Nephron (organoid): ENCODE results near the gene RIMS4.

Source experiments
- H3K27ac Mint-ChIP-seq, 3 experiments: 2 replicates each; pipeline ENCODE4 v1.8.0; 2020; ENCODE audit warnings: mixed read lengths in 3 of 3, mild to moderate bottlenecking in 2 of 3, moderate library complexity in 1 of 3
- H3K27me3 Mint-ChIP-seq: 2 replicates; pipeline ENCODE4 v1.8.0; 2021; ENCODE audit warnings: low read depth, mild to moderate bottlenecking, moderate library complexity, mixed read lengths
- H3K36me3 Mint-ChIP-seq: 2 replicates; pipeline ENCODE4 v1.8.0; 2020; ENCODE audit warnings: low read depth, mixed read lengths
- H3K4me1 Mint-ChIP-seq: 2 replicates; pipeline ENCODE4 v1.8.0; 2020; ENCODE audit warnings: mixed read lengths
- H3K4me3 Mint-ChIP-seq, 3 experiments: 2 replicates each; pipeline ENCODE4 v1.8.0; 2020; ENCODE audit warnings: mild to moderate bottlenecking in 3 of 3, mixed read lengths in 3 of 3, moderate library complexity in 2 of 3
- H3K9me3 Mint-ChIP-seq: 2 replicates; pipeline ENCODE4 v1.8.0; 2020; ENCODE audit warnings: mixed read lengths
- TF ChIP-seq, protein P1 (sequence below), 3 experiments: fragments of 200-600 bp; sonication (generic); IDR thresholded peaks; one replicate each; pipeline ENCODE4 v1.5.0; 2021; ENCODE audit warnings: antibody characterized with exemption in 3 of 3; ENCODE audit not compliant: unreplicated experiment in 3 of 3

Gene RIMS4

DNA sequence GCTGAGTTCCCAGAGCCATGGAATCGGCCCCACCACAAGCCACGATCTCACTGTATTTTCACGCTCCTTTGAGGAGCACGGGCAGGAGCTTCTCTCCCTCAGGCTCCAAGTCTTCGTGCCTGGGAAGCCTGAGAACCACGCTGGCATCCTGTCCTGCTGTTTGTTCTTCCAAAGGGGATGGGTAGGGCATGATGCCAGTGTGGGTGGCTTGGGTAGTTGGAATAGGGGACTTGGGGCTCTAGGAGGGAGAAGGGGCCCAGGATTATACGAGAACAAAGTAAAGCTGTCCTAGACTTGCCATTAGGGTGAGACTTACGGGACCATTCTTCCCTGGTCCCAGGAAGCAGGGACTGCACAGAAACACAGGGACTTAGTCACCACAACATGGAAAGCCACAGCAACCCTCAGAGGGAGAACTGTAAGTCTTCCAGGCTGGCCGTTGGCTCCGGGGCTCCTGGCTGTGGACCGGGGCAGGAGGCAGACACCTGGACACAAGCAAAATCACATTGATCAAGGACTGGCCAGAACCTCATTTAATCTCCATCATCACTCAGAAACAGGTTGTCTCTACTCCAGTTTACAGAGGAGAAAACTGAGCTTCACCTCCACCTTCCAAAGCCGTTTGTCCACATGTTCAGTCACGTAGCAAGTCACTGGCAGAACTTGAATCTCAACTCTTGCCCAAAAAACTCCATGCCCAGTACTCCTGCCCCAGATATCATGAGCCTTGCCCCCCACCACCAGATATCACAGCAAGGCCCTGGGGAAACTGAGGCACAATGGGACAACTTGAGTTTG lies 93.8 kb downstream of the RIMS4 start:
- H3K4me3 Mint-ChIP-seq: no peak overlapping the region
- H3K9me3 Mint-ChIP-seq: no peaks in the 10 kb centered on the region
- H3K4me1 Mint-ChIP-seq: no peaks in the 10 kb centered on the region
- TF ChIP-seq, protein P1, sequence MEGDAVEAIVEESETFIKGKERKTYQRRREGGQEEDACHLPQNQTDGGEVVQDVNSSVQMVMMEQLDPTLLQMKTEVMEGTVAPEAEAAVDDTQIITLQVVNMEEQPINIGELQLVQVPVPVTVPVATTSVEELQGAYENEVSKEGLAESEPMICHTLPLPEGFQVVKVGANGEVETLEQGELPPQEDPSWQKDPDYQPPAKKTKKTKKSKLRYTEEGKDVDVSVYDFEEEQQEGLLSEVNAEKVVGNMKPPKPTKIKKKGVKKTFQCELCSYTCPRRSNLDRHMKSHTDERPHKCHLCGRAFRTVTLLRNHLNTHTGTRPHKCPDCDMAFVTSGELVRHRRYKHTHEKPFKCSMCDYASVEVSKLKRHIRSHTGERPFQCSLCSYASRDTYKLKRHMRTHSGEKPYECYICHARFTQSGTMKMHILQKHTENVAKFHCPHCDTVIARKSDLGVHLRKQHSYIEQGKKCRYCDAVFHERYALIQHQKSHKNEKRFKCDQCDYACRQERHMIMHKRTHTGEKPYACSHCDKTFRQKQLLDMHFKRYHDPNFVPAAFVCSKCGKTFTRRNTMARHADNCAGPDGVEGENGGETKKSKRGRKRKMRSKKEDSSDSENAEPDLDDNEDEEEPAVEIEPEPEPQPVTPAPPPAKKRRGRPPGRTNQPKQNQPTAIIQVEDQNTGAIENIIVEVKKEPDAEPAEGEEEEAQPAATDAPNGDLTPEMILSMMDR (IDR thresholded peaks at IDR 0.05; ENCODE audit: unreplicated experiment in 3 of 3): no peak
- peaks cover 11% of the 10 kb centered on the region for H3K27me3 Mint-ChIP-seq
- H3K27ac Mint-ChIP-seq: no peak overlapping the region
- H3K36me3 Mint-ChIP-seq: no peaks in the 10 kb centered on the region

DNA sequence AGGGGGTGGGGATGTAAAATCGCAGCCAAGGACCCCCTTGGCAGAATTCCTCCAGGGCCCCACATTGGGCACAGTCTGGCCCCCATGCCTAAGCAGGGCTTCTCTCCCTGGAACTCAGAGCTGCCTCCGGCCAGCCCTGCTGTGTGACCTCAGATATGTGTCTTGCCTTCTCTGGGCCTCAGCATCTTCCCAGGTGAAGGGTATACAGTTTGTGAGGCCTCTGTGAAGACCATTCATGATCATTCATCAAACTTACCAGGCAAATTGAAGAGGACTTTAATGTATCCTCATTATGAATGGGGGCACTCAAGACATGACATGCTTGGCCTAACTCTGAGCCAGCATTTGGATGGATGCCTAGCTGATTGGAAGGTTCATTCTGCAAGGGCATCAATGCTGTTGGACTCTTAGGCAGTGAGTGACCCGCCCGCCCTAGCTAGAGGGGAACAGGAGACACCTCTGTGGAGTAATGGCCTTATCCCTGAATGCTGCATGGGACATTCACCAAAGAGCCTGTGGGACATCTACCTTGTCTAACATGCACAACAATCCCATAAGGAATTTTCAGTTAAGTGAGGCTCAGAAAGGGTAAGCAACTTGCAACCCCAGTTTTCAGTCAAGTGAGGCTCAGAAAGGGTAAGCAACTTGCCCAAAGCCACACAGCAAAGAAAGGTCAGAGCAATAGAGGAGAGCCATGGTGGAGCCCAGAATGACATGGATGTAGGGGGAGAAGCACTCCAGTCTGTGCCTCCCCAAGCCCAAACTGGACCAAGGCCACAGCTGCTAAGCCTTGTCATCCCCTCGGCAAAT lies 94.6 kb downstream of the RIMS4 start:
- TF ChIP-seq, protein P1 (IDR thresholded peaks at IDR 0.05; ENCODE audit: unreplicated experiment in 3 of 3): no peak
- no peak overlapping the region for H3K27ac Mint-ChIP-seq

GRCh38 chr20:44714701-44715498 lies 95.4 kb downstream of the RIMS4 start, which contains the start of gene CCN5:
TSS of gene CCN5 (plus strand) at chr20:44715369. CDS start at chr20:44715391, 22 bp downstream.
- no peaks in the 10 kb centered on the region for H3K4me1 Mint-ChIP-seq
- H3K27me3 Mint-ChIP-seq: peaks cover 11% of the 10 kb centered on the region
- no peaks in the 10 kb centered on the region for H3K9me3 Mint-ChIP-seq
- H3K36me3 Mint-ChIP-seq: no peaks in the 10 kb centered on the region
- no peak within 1 kb of the TSS for H3K4me3 Mint-ChIP-seq
- TF ChIP-seq, protein P1 (IDR thresholded peaks at IDR 0.05; ENCODE audit: unreplicated experiment in 3 of 3): no peak
- no peak within 1 kb of the TSS for H3K27ac Mint-ChIP-seq

More for the DNA sequence above, 94.6 kb downstream of the RIMS4 start:
- H3K4me1 Mint-ChIP-seq: no peaks in the 10 kb centered on the region
- H3K36me3 Mint-ChIP-seq: no peaks in the 10 kb centered on the region
- no peak overlapping the region for H3K4me3 Mint-ChIP-seq
- peaks cover 11% of the 10 kb centered on the region for H3K27me3 Mint-ChIP-seq
- H3K9me3 Mint-ChIP-seq: no peaks in the 10 kb centered on the region

GRCh38 chr20:44714102-44714700 lies 96.1 kb downstream of the RIMS4 start:
- no peak overlapping the region for H3K4me3 Mint-ChIP-seq
- no peaks in the 10 kb centered on the region for H3K36me3 Mint-ChIP-seq
- no peaks in the 10 kb centered on the region for H3K4me1 Mint-ChIP-seq
- peaks cover 11% of the 10 kb centered on the region for H3K27me3 Mint-ChIP-seq
- no peaks in the 10 kb centered on the region for H3K9me3 Mint-ChIP-seq
- TF ChIP-seq, protein P1 (IDR thresholded peaks at IDR 0.05; ENCODE audit: unreplicated experiment in 3 of 3): no peak
- H3K27ac Mint-ChIP-seq: no peak overlapping the region

DNA sequence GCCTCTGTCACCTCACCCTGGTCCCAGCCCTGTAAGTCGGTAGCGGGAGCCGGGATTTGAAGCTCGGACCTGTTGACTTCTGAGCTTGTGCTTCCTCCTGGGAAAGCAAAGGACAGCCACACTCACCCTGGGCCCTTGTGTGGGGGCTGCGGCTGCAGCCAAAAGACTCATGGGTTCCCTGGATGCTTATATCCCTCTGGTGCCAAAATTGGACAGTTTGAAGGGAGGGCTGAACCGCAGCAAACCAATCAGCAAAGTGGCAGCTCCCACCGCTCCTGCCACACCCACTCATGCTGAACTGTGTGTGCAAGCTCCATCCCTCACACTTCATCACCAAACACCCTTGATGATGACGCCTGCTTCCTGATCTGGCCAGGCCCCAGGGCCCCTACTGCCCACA lies 99.1 kb downstream of the RIMS4 start:
- H3K9me3 Mint-ChIP-seq: no peaks in the 10 kb centered on the region
- no peak overlapping the region for H3K4me3 Mint-ChIP-seq
- TF ChIP-seq, protein P1 (IDR thresholded peaks at IDR 0.05; ENCODE audit: unreplicated experiment in 3 of 3): no peak
- peaks cover 6% of the 10 kb centered on the region for H3K27me3 Mint-ChIP-seq
- H3K4me1 Mint-ChIP-seq: peaks cover 4% of the 10 kb centered on the region
- H3K36me3 Mint-ChIP-seq: no peaks in the 10 kb centered on the region
- H3K27ac Mint-ChIP-seq: no peak overlapping the region
